GM18909 (cell line): ENCODE results near the gene RUVBL1.
A peak's percentile ranks its signal among the peaks of the same experiment; 100 is the strongest.

ENCODE experiments used
- ATAC-seq: cut with Tn5 transposase; IDR thresholded peaks from one replicate; pipeline ENCODE4 v1.9.1; 2021; ENCODE audit warnings: mild to moderate bottlenecking; ENCODE audit not compliant: unreplicated experiment, poor library complexity

RUVBL1 gene

DNA sequence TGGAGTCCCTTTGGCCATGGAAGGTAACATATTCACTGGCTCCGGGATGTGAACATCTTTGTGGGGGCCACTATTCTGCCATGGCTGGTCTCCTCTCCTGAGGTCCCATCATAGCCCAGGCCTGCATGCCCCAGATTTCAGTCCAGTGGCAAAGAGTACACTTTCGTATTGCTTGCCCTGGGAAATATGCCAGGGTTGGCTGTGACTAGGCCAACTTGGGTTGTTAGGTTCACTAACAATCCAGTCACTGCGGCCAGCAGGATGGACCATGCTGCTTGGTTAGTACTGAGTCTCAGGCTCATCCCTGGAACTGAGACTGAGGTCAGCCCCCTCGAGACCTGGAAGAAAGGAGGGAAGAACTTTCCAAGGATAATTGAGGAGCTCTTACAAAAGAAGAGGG is 19.9 kb upstream of the RUVBL1 start:
- no peak for ATAC-seq

- ATAC-seq, result no peak
Observed at GRCh38 chr3:128133273-128133883, 9.8 kb upstream of the RUVBL1 start.

DNA sequence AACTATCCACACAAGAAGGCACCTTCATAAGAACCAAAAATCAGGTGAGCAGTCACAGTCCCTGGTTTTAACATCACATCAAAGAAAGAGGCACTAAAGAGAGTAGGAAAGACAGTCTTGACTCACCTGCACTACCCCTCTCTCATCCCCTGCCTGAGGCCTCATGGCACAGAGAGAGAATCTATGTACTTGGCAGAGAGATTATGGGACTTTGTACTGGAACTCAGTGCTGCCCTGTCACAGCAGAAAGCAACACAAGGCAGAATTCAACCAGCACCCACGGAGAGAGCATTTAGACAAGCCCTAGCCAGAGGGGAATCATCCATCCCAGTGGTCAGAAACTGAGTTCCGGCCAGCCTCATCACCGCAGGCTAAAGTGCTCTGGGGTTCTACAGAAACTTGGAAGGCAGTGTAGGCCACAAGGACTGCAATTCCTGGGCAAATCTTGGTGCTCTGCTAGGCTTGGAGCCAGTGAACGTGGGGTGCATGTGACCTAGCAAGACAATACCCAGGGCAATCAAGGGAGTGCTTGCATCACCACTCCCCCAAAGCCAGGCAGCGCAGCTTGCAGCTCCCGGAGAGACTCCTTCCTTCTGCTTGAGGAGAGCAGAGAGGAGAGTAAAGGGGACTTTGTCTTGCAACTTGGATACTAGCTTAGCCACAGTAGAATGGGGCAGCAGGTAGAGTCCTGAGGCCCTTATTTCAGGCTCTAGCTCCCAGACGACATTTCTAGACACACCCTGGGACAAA is 8.5 kb upstream of the RUVBL1 start:
- no peak for ATAC-seq

GRCh38 chr3:128128251-128128650 is 4.6 kb upstream of the RUVBL1 start:
- no peak for ATAC-seq

DNA sequence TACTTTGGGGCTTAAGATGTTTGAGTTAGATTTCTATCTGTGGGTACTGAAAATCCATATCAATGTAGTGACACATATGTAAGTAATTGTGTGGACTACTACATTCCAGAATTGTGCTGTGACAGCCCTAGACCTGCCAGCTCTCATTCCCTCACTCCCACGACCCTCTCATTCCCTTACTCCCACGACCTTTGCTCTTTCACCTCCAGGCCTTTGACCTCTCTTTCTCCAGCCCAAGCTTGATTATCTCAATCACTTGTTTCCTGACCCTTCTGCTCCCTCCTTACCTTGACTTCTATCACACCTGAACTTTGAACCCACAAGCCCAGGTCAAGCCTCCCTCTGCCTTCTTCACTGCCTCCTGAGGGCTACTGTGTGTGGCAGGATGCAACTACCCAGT is 3.6 kb upstream of the RUVBL1 start:
- no peak for ATAC-seq

DNA sequence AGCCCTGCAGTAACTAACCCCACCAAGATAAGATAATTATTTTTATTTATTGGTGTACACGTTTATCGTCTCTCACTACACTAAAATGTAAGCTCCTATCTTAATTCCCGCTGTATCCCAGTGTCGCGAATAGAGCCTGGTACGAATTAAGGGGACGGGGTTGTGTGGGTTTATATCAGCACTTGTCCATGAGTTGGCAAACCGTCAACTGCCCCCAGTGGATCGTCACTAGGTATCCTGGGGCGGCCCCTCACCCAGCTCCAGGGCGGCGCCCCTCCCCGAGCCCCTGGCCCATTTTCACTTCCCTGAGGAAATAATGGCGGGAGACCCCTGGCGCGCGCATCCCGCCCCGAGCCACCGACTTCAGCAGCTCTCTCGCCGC is 465 bp downstream of the RUVBL1 start:
- ATAC-seq, result no peak

DNA sequence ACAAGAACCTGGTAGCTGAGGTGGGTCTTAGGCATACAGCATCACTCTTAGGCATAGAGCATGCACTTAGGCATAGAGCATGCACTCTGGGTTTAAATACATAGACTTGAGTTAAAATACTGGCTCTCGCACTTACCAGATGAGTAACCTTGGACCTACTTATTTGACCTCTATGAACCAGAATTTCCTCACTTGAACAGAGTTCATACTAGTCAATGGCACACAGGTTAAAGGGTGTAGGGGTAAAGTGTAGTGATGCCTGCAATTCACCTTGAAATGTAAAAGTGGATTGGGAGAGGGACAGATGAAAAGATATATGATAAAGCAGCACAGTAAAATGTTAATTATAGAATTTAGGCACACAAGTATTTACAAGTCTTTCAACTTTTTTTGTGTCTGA is 1.6 kb downstream of the RUVBL1 start:
- ATAC-seq, result no peak

GRCh38 chr3:128113817-128114794 is 9.5 kb downstream of the RUVBL1 start:
- ATAC-seq, result peak; percentile 68

DNA sequence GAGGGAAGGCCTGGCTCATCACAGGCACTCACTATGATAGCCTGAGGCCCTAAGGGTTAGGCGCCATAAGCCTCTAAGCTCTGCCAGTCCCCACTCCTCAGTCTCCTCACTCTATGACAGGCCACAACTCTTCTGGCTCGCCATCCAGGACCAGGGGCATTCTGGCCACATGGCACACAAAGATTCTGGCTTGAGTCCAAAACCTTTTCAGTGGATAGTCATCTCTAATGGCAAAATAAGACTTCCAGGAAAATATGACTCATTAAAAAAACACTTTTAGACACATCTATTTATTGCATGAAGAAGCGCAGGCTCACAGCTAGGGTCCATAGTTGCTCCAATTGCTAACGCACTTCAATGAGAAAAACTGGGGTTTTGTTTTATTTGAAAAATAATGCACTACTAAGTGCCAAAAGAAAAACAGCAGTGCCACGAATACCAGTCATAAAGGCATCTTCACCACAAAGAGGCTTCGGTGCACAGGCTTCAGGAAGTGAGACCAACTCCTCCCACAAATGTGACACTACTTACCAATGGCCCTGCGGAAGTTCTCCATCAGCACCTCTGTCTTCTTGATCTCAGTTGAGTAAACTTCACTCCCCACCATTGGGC is 11.1 kb downstream of the RUVBL1 start:
- ATAC-seq, result no peak

DNA sequence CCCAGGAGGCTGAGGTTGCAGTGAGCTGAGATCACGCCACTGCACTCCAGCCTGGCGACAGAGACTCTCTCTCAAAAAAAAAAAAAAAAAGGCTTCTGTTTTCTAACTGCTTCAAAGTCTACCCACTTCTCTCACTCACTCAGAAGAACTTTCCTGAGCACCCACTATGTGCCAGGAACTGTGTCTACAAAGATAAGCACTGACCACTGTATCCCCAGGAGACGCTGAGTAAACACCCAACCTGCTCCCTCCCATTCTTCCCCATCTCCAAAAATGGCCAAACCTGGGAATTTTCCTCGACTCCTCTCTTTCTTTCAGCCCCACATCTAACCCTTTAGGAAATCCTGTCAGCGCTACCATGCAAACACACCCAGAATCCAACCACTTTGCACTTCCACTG is 12.5 kb downstream of the RUVBL1 start:
- no peak for ATAC-seq

- no peak for ATAC-seq
Observed at GRCh38 chr3:128107834-128108233, 15.8 kb downstream of the RUVBL1 start.

DNA sequence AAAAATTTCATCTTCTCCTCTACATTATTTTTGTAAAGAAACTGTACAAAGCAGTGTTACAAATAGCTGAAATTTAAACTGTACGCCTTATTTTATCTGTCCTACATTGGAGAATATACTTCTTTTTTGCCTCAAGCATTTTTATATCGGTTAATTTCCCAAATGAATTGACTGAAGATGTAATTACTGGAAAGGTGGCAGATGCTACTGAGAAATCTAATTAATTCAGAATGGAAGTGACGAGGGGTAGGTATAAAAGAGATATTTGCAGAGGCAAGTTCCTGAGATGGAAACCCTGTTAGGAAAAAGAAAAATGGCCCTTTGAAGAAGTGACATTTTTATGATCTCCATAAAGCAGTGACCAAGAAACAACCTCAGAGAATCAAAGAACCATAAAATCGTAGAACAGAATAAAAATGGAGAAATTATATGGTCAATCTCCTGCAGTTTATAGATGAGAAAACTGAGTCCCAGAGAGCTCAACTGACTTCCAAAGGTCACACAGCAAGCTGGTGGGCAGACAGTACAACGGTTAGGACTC is 20.4 kb downstream of the RUVBL1 start:
- ATAC-seq, result no peak

DNA sequence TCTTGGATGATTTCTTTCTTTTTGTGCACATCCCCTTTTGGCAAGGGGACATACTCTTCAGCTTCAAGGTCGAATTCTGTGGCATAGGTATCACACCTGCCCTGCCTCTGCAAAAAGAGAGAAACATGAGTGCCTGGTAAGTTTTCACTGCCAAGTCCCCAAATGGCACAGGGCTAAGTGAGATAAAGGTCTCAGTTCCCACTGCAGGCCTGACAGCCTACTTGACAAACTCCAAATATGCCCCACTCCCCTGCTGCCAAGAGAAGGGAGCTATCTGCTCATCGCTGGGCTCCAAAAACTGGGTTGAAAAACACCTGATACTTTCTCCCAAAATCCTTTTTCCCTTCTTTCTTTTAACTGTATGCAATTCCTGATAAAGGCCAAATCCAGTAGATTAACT is 23.0 kb downstream of the RUVBL1 start:
- no peak for ATAC-seq

DNA sequence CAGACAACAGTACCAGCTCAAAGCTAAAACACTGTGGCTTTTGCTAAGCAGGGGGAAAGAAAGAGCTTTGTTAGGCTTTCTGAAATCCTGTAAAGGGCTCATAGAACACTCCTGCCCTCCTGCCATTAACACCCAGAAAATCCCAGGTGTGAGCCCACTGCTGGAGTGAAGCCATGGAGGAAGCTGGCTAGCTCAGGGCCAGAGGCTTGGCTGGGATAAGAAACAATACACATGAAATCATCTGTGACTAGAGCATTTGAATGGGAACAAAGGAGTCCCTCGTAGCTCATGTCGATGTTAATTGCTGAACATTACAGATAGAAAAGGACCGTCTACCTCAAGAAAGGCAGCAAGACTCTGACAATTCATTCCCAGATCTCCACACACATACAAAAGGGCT is 23.5 kb downstream of the RUVBL1 start:
- no peak for ATAC-seq

GRCh38 chr3:128098234-128098633 is 25.4 kb downstream of the RUVBL1 start:
- ATAC-seq, result no peak

DNA sequence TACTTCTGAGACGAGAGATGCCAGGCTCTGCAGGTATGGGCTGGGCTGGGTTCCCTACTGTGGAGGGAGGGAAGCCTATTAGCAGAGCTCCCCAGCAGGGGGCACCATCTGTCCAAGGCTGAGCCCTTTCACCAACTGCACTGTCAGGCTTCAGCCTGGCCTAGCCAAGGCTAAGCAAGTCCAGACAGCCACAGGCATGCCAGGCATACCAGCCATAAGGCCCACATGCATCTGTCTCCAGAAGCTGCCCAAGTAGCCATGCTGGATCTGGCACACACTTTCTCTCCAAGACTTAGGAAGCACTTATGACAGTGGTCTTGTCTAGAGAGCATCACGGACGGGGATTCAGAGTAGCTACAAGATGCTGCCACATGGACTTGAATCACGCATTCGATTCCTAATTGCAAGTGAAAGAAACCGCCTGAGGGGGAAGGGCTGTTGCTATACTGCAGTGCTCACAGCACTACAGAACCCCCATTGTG is 28.3 kb downstream of the RUVBL1 start:
- ATAC-seq, result no peak

GRCh38 chr3:128094295-128095151 is 29.1 kb downstream of the RUVBL1 start:
- ATAC-seq, result no peak

DNA sequence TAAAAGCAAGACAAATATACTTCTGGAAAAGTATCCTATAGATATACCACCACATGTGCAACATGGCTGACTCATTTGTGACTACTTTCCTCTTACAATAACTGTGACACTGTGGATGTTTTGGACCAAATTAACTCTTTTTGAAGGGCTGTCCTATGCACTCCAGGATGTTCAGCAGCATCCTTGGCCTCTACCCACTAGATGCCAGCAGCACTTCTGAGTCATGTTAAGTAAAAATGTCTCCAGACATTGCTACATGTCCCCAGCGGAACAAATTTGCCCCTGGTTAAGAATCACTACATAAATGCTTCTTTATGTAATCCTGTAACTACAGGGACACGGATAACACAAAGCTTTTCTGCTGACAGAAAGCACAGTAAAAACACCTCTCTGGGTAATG is 32.0 kb downstream of the RUVBL1 start:
- no peak for ATAC-seq

- ATAC-seq, result no peak
Observed at GRCh38 chr3:128089135-128089534, 34.5 kb downstream of the RUVBL1 start.
